ENCODE measurements around the gene SLC6A20.
"Not testable (repeated sequence)": the region's sequence is repeated elsewhere in the genome, so short reads cannot be mapped to it uniquely, and the experiment has no call there.

Gene SLC6A20

GRCh38 chr3:45756055-45756454 is 40.3 kb downstream of the SLC6A20 start:
- DNase-seq, result no peak

GRCh38 chr3:45754461-45754860 is 41.9 kb downstream of the SLC6A20 start:
- no peak for DNase-seq

GRCh38 chr3:45753095-45753494 is 43.2 kb downstream of the SLC6A20 start:
- DNase-seq, result no peak

GRCh38 chr3:45751537-45752242 is 44.6 kb downstream of the SLC6A20 start:
- no peak for DNase-seq

GRCh38 chr3:45749880-45750279 is 46.5 kb downstream of the SLC6A20 start:
- no peak for DNase-seq

- DNase-seq, result not testable (repeated sequence)
Observed at GRCh38 chr3:45749036-45749600, 47.2 kb downstream of the SLC6A20 start.

- DNase-seq, result no peak
Observed at GRCh38 chr3:45748068-45748467, 48.3 kb downstream of the SLC6A20 start.

- no peak for DNase-seq
Observed at GRCh38 chr3:45746777-45747622, 49.3 kb downstream of the SLC6A20 start.

GRCh38 chr3:45746165-45746776 is 50.1 kb downstream of the SLC6A20 start:
- no peak for DNase-seq

- no peak for DNase-seq
Observed at GRCh38 chr3:45742461-45743089, 53.8 kb downstream of the SLC6A20 start.

GRCh38 chr3:45741742-45742460 is 54.4 kb downstream of the SLC6A20 start:
- DNase-seq, result no peak

- no peak for DNase-seq
Observed at GRCh38 chr3:45741247-45741646, 55.1 kb downstream of the SLC6A20 start.

GRCh38 chr3:45739991-45740390 is 56.3 kb downstream of the SLC6A20 start:
- DNase-seq, result no peak

GRCh38 chr3:45737234-45737633 is 59.1 kb downstream of the SLC6A20 start:
- no peak for DNase-seq

- DNase-seq, result no peak
Observed at GRCh38 chr3:45736707-45737106, 59.6 kb downstream of the SLC6A20 start.

- no peak for DNase-seq
Observed at GRCh38 chr3:45730409-45731154, 65.8 kb downstream of the SLC6A20 start.

- DNase-seq, result no peak
Observed at GRCh38 chr3:45729614-45730013, 66.7 kb downstream of the SLC6A20 start.

GRCh38 chr3:45724911-45725310 is 71.4 kb downstream of the SLC6A20 start:
- DNase-seq, result no peak

- no peak for DNase-seq
Observed at GRCh38 chr3:45719655-45720487, 76.5 kb downstream of the SLC6A20 start.

GRCh38 chr3:45716790-45717336 is 79.5 kb downstream of the SLC6A20 start:
- DNase-seq, result no peak

Measured in activated gamma-delta T cell treated with Interleukin-2 at 50 U/mL for 16 hours (primary cell).